Stimulated activated CD8-positive, alpha-beta memory T cell treated with anti-CD3 and anti-CD28 coated beads, Interleukin-4, amount 100 ng/mL, for 48 hours (primary cell): ENCODE measurements around the gene TNFSF11.

Experiments
- DNase-seq: peaks from one replicate; pipeline ENCODE4 v3.0.0-alpha.2; 2020

Gene TNFSF11

DNA sequence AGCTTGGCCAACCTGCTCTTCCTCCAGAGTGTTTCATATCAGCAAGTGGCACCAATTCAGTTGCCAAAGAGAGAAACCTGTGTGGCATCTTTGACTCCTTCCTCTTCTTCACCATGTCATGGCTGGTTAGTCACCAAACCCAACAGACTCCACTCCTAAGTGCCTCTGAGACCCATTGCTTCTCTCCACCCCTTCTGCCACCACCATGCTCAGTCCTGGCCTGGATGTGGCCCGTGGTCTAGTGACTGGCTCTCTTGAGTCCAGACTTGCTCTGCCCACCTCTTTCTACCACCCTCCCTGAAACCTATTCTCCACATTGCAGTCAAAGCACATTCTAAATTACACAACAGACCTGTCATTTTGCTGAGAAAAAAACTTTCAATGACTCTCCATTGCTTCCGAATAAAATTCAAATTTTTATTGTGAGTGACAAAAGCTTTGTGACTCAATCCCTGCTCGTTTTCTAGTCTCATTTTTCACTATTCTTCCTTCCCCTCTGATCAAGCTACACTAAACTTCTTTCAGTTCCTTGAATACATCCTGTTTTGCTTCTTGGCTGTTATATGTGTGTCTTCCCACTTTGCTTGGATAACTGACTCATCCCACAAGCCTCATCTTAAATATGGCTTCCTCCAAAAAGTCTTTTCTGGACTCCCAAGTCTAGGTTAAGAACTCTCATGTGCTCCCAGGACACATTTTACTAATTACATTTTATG lies 12.0 kb upstream of the TNFSF11 start:
- DNase-seq, result peak; percentile 68

DNA sequence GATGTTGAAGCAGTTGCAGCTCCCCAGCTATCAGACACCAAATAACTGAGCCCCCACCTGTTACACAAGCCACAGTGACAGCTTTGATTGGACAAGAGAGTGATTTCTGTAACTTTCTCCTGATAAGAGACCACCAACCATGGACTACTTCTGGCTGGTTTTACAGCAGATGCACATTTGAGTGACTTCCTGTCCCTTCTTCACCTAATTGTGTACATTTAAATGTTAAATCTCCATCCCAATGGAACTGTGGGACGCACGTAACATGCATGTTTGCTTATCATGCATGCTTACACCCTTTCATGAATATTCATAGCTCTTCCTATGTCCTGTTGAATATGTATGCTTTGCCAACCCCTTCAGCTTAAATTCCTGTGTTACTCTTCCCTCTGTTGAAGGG lies 6.0 kb upstream of the TNFSF11 start:
- DNase-seq, result no peak

DNA sequence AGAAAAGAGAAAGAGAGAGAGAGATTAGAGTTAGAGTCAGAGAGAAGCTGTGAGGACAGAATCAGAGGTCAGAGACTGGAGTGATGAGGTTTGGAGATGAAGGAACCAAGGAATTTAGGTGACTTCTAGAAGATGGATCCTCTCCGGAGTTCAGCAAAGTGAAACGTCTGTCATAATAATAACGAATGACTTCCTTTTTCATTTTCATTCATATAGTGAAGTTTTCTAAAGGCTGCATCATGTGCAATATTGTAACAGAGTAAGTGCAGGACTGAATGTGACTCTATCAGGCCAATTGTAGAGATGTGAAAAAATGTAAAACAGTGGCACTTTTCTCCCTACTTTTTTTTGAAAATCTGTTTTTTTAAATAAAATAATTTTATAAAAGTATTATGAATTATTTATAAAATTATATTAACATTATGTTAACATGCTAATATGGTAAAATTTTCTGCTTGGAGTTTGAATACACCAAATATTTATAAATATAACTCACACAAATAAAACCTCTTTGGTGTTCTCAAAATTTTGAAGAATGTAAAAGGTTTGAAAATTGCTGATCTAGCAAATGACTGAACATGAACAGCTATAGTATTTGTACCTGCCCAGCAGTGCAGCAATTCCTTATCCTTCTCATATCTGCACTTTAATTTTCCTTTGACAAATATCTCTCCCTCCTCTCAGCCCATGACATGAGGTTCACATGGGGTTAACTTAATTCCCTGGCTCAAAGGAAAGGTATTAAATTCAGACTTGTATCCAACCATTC lies 4.2 kb upstream of the TNFSF11 start:
- DNase-seq, result no peak

DNA sequence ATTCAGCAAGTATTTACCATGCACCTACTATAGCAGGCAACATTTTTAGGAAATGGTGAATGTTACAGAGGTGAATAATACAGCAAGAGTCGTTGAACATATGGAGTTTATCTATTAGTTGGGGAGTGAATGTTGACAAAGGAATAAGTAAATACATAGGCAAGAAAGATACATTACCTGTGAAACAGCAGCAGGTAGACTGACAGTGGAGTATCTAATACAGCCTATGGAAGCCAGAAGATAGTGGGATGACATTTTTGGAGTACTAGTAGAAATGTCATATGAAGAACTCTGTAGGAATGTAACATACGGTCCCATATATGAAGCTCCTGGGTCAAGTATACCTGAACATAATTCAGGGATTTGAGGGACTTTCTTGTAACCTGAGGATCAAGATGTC lies 2.1 kb upstream of the TNFSF11 start:
- DNase-seq, result no peak

DNA sequence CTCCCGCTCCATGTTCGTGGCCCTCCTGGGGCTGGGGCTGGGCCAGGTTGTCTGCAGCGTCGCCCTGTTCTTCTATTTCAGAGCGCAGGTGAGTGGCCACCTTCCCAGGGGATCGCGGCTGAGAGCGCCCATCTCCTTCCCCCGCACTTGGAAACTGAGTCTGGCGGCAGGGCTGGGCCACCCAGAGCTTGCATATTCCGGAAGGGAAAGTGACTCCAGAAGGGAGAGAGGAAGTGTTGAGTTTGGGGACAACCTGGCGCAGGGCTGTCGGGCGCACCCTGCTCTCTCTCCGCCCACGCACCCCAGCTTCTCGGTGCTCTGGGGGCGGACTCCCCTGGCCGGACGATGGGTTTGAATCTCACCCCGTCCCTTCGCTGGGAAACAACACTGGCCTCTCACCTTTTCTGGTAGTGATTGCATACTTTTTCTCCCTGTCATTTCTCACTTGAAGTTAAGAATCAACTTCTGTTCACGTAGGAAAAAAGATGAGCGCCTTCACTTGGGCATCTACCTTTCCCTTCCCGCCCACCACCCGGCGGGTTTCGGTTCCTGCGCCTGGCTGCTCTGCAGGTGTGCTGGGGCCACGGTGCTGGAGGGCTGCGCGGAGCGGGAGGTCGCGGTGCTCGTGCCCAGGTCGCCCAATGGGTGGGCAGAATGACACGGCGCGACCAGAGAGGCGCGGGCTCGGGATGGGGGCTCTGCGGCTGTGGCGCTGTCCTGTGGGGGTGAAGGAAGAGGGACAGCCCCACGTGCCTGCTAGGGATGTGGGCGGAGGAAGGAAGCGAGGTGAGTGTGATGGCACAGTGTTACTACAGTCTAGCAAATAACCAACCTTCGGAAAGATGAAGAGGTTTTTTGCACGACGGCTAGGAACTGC lies 721 bp downstream of the TNFSF11 start:
- peak; percentile 79 for DNase-seq

DNA sequence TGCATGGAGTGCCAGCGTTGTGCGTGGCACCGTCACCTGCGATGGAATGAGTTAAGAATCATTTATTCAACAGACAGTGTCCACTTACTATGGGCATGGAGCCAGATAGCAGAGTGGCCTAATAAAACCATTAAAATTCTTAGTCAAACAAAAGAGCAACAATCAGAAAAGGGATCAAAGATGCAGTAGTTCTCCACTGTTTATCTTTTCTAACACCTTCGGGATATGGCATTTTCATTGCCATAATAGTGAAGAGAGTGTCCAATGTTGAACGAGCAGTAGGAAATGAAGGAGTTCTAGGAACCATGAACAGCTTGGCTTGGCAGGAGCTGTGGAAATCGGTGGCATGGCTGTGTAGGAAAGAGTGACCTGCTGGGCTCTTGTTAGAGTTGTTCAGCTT lies 2.0 kb downstream of the TNFSF11 start:
- DNase-seq, result no peak

DNA sequence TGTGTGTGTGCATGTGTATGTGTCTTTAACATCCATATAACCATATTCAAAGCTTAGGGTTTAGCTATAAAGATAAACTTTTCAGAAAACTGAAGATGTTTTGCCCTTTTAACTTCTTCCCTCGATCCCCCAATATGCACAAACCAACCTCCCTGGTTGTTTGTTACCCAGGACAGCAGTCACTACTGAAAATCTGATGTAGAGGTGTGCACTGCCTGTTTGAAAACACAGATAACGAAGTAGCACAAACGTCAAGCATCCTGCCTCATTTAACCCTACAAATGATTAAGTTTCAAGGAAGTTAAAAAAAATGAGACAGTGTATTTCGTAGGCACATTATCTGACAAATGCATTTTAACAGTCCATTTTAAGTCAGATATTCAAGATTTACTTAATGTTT lies 3.6 kb downstream of the TNFSF11 start:
- DNase-seq, result no peak

DNA sequence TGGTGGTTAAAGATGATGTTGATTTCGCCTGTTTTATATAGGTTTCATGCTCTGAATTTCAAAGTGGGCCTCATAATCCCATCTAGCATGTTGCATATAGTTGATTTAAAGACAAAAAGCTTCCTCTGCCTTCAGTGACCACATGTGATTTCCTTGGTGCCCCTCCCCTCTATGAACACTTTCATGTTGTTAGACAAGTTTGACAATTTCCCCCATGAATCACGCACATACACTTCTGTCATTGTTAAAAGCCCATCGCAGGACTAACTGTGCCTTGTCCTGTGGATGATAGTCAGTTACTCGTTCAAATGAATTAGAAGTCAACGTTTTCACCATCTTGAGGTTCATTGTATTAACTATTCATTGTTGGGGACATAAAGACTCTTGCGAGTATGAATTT lies 6.7 kb downstream of the TNFSF11 start:
- no peak for DNase-seq

DNA sequence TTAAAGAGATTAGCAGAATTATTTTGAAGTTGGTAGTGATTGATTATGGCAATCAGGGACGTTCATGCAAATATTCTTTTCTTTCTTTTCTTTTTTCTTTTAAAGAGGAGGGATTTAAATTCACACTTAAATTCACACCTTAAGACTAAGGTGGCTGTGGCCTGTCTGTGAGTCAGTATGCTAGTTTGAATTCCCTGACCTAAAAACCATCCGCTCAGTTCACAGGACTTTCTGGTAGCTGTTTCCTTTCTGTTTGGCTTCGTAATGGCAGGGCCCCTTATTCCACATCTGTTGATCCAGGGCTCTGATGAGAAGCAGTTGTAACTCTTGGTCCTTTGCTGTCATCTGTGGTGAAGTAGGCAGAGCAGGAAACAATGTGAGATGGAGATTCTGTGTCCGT lies 7.5 kb downstream of the TNFSF11 start:
- no peak for DNase-seq

DNA sequence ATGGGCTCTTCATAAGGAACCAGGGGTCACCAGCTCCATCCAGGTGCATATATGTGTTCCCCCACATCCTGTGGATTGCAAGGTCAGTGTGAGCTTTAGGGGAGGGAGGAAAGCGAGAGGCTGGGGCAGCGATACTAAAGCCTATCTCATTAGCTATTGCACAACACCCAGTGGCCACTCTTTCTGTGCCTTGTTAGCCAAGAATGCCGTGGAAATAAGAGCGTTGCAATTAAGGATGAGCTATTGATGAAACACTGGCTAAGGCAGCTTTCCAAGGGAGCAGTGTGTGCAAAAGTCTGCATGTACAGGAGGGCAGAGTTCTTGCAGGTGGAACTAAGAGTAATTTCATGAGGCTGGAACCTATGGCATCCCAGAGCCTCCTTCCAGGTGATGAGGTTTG lies 17.6 kb downstream of the TNFSF11 start:
- DNase-seq, result no peak

DNA sequence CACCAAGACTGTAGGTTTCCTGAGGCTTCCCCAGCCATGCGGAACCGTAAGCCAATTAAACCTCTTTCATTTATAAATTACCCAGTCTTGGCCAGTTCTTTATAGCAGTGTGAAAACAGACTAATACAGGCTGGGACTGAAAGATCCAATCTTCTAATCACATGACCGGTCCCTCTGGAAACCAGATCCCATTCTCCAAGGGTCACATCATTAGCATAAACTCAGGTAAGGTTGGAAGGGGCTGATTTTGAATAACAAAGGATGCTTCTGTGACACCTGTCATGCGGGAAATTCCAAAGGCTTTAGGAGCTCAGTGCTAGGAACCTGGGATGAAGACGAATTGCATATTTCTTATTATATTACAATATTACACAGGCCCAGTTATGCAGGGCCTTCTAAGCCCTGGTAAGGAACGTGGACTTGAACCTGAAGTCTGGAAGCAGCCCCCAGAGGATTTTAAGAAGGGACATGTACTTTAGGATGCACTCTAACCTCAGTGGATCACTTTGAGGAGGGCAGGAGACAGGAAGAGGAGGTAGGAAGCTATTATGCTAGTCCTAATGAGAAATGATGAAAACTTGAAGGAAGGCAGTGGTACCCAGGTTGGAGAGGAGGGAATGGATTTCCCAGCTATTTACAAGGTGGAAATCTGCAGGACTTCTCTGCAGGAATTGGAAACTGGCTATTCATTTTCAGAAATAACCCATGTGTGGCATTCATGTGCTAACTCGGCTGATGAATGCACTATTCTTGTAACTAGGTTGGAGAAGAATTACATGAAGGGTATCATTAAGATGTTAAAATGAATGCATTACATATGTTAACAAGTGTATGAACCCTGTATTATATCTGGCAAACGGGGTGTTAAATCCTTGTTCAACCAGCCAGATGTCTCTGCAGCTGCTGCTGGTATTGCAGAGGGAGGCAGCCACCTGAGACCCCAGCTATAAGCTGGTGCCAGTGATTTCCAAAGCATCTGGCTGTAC lies 19.3 kb downstream of the TNFSF11 start:
- no peak for DNase-seq

DNA sequence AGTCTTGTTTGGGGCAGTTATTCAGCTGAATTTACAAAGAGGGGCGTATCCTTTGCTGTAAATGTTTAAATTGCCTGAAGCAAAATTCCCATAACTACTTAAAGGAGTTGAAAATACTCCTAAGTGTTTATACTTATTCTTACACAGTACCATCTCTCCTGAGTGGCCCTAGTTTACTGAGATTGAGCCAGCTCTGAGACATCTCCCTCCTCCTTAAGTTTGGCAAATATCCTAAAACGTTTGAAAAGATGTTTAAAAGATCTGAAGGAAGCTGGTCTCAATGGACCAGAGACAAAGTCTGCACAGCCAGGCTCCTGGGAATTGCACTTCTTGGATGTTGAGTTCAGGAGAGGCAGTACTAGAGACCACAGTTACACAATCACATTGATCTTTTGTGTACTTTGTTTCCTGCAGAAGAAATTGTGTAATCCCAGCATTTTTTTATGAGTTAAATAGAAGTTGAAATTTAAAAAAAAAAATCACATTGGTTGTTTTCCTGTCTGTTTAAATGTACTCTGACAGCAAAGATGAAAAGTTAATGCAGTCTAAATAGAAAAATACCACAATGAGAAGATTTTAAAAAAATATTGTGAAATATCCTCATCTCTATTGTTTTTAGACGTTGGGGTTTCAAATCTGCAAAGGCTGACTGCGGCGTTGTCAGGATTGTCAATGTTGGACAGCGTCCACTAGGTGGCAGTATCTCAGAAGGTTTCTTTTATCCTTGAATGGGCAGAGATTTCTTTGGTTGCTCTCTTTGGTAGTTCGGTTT lies 20.7 kb downstream of the TNFSF11 start:
- DNase-seq, result peak; percentile 64

DNA sequence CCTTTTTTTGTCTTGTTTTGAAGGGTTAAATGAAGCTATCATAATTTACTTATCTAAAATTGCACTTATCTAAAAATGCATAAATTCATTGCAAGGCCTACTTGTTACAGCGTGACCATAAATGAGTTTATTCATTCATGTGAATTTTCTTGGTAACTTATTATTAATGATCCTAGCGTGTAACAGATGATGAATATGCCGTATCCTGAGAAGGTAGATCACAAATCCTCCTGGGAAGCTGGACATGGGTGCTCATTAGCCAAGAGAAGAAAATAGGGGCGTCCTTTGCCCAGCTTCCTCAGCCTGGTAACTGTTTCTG lies 21.3 kb downstream of the TNFSF11 start:
- no peak for DNase-seq

DNA sequence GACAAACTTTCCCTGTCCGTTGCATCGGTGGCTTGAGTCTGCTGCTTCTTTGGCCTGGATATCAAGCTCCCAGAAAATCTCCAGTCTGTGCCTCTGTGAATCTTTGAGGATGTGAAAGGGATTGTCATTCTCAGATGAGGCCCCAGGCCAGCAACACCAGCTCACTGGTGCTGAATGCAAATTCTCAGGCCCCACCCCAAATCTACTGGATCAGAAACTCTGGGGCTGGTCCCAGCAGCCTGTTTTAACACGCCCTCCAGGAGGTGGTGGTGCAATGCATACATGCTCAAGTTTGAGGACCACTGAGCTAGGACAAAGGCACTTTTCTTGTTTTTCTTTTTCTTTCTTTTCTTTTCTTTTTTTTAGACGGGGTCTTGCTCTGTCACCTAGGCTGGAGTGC lies 23.6 kb downstream of the TNFSF11 start:
- no peak for DNase-seq

DNA sequence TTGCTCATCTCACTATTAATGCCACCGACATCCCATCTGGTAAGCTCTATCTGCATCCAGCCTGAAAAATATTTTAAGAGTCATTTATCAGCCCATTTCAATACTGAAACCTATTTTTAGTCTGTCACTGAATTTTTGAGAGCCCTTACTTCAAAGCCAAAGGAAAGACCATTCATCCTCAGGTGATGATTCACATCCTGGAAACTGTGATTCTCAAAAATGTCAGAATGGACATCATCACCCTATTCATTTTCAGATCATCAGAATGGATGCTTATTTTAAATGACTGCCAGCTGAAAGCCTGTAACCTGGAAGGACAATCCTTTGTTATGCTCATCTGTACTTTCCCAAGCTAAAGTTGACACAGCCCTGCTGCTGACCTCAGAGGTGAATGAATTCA lies 27.0 kb downstream of the TNFSF11 start:
- DNase-seq, result no peak

DNA sequence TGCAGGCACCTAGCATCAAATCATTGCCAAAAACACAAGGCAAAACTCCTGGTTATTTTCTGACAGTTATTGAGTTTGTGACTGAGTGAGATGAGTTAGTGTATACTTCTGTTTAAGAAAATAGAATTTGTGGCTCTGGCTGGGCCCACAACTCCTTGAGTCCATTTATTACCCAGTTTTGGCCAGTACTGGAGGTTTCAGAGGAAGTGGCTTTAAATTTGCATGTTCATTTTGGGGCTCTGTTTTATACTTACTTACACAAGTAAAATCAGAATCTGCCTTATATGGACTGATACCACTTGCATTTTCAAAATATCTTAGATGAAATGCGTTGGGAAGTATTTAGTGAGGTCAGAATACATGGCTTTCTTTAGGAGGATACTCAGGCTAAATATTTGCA lies 29.0 kb downstream of the TNFSF11 start:
- DNase-seq, result no peak

DNA sequence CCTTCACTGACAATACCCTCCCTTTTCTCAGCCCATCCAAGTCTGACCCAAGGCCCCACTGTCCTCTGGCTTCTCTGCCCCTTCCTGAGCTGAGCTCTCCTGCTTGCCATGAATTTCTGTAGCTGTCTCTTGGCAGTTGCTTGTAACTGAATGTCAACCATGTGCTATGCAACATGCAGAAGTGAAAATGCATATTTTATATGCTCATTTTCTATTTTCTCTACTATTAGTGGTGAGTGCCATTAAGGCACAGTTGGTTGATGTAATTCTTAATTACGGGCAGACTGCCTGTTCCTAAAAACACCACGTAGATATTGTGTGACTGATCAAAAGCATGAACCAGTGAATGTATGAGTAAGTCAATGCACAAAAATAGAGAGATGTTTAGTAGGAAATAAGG lies 29.6 kb downstream of the TNFSF11 start:
- no peak for DNase-seq

DNA sequence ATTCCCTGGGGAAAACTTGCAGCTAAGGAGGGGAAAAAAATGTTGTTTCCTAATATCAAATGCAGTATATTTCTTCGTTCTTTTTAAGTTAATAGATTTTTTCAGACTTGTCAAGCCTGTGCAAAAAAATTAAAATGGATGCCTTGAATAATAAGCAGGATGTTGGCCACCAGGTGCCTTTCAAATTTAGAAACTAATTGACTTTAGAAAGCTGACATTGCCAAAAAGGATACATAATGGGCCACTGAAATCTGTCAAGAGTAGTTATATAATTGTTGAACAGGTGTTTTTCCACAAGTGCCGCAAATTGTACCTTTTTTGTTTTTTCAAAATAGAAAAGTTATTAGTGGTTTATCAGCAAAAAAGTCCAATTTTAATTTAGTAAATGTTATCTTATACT lies 33.6 kb downstream of the TNFSF11 start:
- no peak for DNase-seq

DNA sequence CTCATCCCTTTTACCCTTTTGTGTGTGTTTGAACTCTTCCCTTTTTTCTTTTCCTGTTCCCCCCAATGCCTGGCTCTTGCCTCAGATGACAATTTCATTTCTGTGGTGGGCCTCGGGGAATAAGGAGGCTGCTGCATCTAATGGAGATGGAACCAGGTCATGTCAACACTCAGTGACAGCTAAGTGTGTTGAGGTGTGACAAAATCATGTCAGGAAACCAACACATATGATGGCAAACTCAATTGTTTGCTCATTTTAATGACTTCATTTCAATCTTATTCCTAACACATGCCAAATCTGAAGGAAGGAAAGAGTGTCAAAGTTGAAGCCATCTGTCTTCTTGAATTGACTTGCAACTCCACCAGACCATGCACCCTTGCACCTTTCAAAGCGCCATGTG lies 36.7 kb downstream of the TNFSF11 start:
- no peak for DNase-seq

DNA sequence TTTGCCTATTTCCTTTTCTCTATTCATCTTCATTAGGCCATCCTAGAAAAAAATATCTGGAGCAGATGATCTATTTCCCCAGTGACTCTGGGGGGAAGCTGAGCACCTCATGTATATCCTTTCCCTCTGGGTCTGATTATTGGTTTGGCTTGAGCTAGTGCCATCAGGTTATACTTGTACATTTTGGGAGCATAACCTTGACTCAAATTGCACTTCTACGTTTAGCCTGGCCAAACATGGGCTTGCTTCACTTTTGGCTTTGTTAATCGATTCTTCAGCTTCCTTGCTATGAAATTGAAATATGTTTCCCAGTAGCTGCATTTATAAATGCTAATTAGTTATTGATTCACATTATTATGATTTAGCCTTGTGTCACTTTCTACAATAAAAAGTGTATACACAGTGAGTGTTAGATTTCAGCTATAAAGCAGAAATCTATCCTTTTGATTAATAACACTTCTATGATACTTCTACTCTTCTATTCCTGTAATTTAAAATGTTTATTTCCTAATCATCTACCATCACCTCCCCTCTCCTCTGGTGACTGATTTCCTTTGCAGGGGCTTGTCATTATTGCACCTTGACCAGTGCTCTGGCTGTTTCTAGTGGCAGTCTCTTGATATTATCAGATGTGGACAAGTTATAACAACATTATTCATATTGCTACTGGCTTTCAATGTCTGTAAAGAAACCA lies 37.3 kb downstream of the TNFSF11 start:
- DNase-seq, result no peak
